Fibroblast of gingiva (primary cell): Measurements from ENCODE around the gene TDRD3.
A peak's percentile ranks its signal among the peaks of the same experiment; 100 is the strongest.

ENCODE experiments used
- DNase-seq: peaks from one replicate; pipeline ENCODE4 v3.0.0-alpha.2; 2011; ENCODE audit warnings: low read depth

The TDRD3 gene

GRCh38 chr13:60454425-60454824, 57.4 kb downstream of the TDRD3 start:
- no peak for DNase-seq

GRCh38 chr13:60463787-60464186, 66.8 kb downstream of the TDRD3 start:
- no peak for DNase-seq

DNA sequence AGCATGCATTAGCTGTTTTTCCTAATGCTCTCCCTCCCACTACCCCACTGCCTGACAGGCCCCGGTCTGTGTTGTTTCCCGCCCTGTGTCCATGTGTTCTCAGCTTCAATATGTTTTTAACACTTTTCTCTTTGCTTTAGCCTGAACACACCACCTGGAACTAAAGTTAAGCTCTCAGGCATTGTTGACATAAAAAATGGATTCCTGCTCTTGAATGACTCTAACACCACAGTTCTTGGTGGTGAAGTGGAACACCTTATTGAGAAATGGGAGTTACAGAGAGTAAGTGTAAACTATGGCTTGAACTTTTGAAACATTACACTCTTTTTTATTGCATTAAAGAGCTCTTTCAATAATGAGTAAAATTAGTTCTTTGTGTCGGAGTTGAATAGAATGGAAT, 70.1 kb downstream of the TDRD3 start:
- no peak for DNase-seq

DNA sequence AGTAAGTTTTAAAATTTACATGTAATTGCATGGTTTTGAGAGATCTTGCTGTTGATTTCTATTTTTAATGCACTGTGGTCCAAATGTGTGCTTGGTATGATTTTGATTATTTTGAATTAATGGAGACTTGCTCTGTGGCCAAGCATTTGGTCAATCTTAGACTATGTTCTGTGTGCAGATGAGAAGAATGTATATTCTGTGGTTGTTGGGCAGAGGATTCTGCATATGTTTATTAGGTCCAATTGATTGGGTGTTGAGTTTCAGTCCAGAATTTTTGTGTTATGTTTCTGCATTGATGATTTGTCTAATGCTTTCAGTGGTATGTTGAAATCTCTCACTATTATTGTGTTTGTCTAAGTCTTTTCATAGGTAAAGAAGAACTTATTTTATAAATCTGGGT, 82.3 kb downstream of the TDRD3 start:
- DNase-seq: no peak

GRCh38 chr13:60482012-60482411, 85.0 kb downstream of the TDRD3 start:
- DNase-seq: no peak

- no peak for DNase-seq
These were observed 87.8 kb downstream of the TDRD3 start for GRCh38 chr13:60484865-60485264.

DNA sequence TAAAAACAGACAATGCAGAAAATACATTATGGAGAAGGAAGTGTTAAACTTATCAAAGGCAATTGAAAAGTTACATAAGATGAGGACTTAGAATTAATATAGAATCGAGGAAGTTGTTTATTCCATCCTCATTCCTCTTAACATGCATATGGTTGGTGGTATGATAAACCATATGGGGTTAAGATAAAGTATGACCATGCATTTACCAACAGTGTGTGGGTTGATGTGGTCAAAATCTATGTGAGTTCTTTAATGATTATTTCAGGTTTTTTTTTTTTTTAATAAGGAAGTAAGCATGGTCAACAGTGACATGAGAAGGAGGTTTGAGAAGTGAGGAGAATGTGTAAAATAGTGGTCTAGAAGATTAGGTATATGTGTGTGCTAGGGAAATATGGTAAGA, 94.5 kb downstream of the TDRD3 start:
- DNase-seq: no peak

GRCh38 chr13:60492187-60492586, 95.2 kb downstream of the TDRD3 start:
- DNase-seq: no peak

DNA sequence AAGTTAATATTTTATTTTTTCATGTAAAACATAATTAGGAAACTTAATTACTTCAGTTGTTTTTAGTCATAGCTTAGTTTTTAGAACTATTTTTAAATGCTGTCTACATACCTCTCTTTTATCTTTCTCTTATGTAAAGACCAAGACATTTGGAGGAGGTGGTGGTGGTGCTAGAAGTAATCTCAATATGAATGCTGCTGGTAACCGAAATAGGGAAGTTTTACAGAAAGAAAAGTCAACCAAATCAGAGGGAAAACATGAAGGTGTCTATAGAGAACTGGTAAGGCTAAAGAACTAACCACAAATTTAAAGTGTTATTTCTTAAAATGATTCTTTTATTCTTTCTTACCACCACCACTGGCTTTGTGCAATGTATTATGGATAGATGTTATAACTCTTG, 97.3 kb downstream of the TDRD3 start:
- no peak for DNase-seq

- DNase-seq: no peak
These were observed 104.2 kb downstream of the TDRD3 start for GRCh38 chr13:60501236-60501635.

DNA sequence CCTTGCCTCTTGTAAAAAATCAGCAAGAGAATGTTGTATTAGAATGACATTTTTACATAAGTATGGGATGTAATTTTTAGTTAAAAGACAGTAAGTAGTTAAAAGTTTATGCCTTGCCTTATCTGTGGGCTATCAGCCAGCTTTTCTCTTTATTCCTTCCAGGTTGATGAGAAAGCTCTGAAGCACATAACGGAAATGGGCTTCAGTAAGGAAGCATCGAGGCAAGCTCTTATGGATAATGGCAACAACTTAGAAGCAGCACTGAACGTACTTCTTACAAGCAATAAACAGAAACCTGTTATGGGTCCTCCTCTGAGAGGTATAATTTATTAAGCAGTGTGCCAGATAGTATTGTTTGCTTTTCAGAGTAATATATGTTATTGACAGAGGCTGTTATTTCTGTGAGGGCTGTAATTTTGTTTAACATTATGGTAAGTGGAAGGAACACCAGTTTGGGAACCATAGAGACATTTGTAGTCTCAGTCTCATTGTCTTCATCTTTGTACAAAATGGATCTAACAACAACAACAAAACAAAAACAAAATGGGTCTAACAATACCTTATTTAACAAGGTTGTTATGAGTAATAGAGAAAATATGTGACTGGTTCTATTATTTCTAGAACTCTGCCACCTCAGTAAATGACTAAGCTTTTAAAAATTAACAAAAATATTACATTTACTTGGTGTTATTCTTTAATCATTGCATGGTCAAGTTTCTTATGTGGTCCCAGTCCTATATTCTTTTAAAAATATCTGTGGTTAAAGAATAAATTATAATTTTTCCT, 112.8 kb downstream of the TDRD3 start:
- DNase-seq: no peak

GRCh38 chr13:60511637-60512036, 114.6 kb downstream of the TDRD3 start:
- DNase-seq: no peak

DNA sequence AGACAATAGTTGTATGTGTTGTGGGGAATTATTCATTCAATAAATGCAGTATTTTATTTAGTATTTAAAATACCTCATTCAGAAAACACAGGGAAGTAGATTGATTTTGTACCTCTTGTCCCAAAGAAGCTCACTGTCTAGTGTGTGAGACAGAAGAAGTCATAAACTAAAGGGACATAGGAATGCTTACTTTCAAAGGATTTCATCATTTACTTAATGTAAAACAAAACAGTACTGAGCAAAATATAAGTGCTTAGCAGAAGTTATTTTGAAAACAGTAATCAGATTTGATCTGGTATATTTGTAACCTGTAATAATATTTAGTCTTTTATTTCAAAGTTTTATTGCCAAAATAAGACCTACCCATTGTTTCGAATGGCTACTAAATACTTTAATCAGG, 117.9 kb downstream of the TDRD3 start:
- no peak for DNase-seq

DNA sequence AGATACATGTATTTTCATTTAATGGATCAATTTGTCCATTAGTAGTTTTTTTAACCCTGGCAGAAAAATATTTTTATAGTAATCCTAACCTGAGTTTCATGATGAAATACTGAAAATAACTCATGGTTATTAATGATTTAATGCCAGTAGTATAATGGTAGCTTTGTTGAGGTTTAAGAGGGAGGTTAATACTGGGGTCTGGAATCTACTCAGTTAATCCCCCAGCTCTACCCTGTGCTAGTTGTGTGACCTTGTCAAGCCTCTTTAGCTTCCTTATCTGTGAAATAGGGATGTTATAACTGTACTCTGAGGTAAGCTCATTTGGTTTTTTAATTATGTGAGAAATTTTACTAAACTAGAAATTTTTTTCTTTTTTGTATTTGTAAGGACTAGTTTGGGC, 122.5 kb downstream of the TDRD3 start:
- no peak for DNase-seq

DNA sequence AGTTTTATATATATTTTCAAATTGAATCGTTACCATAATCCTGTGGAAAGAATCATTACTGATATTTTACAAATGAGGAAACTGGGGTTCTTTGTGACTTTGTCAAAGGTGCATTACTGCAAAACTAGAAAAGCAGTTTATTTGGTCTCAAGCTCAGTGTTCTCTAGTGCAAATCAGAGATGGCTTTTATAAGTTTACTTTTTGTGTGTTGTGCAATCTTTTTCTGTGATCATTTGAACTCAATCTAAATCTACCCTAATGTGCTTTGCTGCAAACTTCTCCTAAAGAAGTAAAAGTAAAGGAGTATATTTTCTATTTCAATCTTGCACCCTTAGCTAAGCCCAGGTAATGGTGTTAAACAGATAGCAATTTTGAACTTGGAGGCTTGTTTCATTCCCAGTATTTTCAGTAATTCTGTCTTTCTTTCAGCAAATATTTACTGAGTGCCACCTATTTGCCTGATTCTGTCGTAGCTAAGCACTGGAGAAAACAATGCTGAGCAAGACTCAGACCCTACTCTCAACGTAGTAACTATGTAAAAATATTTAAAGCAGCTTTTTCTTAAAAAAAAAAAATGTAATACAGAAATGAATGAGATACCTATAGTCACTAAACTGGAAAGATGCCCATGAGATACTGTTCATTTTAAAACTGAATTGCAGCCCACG, 124.0 kb downstream of the TDRD3 start:
- no peak for DNase-seq

GRCh38 chr13:60538566-60538965, 141.5 kb downstream of the TDRD3 start:
- no peak for DNase-seq

GRCh38 chr13:60540276-60540675, 143.3 kb downstream of the TDRD3 start:
- DNase-seq: no peak

GRCh38 chr13:60562096-60562780, 165.2 kb downstream of the TDRD3 start:
- DNase-seq: no peak

GRCh38 chr13:60571571-60571970, 174.6 kb downstream of the TDRD3 start:
- DNase-seq: no peak

GRCh38 chr13:60572003-60572798, 175.2 kb downstream of the TDRD3 start:
- peak; percentile 22 for DNase-seq

GRCh38 chr13:60572855-60573254, 175.8 kb downstream of the TDRD3 start:
- DNase-seq: no peak

GRCh38 chr13:60574735-60575134, 177.7 kb downstream of the TDRD3 start:
- DNase-seq: no peak
